Suppressor macrophage treated with lipopolysaccharide for 4 hours (primary cell): ENCODE measurements around the gene IRF3.
"Not testable (repeated sequence)": the region's sequence is repeated elsewhere in the genome, so short reads cannot be mapped to it uniquely, and the experiment has no call there.

Experiments used
- DNase-seq: peaks from one replicate; pipeline ENCODE4 v3.0.0-alpha.2; 2020

IRF3 gene

GRCh38 chr19:49645592-49645991 lies 20.1 kb downstream of the IRF3 start:
- no peak for DNase-seq

- DNase-seq: no peak
These were observed 22.2 kb downstream of the IRF3 start for GRCh38 chr19:49643466-49643865.

DNA sequence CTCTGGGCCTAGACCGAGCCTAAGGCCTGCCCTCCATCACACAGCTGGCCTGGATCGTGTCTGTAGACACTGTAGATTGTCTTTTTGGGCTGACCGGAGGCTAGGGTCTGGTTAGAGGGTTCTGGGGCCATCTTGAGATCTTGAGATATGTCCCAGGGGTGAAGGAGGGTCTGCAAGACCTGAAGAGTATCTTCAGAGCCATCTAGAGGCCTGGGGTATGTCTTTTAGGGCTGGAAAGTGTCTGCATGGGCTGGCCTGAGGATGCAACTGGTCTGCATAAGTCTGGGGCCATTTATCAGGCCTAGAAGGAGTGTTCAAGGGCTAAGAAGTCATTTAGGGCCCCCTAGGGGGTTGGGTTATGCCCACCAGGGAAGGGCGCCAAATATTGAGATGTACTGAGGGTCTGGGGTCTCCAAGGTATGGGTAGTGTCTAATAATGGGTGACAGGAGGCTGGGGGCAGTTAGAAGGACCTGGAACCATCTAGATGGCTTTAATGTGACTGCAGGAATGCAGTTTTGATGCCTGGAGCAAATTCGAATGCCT lies 23.1 kb downstream of the IRF3 start:
- DNase-seq: peak; percentile 7

DNA sequence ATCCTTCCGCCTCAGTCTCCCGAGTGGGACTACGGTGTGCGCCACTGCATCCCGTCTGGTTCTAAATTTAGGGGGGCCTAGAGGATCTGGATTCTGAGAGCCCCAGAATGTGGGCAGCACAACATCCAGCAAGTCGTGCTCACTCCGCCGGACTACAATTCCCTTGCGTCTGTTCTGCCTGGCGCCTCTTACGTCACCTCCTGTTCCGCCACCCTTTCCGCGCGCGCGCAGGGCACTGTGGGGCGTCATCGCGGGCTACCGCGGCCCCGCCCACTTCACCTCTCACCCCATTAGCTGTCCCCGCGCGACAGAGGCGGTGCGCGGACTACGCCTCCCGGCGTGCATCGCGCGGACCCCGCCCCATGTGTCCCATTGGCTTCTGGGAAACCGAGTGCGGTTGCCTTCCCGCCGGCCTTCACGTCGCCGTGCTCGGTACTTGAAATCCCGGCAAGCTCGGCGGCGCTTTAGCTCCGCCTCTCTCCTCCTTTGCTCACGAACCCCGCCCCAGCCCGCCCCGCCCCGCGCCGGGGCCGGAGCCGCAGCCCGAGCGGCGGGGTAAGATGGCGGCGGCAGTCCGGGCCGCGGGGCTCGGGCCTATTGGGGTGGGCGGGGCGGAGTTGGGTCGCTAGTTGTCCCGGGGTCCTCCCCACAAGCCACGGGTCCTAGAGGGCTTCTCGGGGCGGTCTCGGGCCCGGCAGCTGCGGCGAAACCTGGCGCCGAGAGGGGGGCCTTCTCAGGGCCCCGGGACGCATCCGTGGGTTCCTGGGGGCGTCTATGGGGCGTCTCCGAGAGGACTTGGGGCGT lies 23.8 kb downstream of the IRF3 start, which contains the start of gene SCAF1:
SCAF1 (plus strand) TSS at position 522 of the 804 bp plus-strand sequence. CDS start 2,818 bp downstream, outside the sequence.
- DNase-seq: peak; percentile 100

DNA sequence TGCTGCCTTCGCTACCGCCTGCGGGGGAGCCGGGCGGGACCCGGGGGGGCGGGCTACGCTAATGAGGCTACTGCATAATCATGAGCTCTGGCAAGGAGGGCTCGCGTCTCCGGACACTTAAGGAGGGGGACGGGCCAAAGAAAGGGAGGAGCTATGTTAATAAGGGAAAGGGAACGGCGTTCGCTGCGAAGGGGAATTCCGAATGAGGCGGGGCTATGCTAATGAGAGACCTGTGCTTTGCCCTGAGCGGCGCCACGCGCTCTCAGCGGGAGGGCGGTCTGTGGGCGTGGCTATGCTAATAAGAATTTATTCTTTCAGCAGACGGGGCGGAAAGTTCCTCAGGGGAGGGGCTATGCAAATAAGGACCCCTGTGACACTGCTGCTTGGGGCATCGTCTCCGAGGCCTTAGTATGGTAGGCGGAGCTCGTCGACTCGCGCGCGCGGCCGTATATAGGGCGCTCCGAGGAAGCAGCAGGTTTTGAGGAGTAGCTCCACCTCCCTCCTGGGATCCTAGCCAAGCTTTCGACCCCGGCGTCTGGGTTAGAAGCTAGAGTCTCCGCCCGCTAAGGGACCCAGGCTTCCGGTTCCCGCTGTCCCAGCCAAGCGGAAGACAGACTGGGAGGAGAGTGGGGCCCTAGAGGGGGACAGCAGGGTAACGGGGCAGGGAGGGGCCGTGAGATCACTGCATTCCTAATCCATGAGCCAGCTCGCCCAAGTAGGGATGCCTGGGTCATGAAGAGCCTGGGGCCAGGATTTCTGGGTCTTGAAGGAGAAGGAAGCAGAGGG lies 25.4 kb downstream of the IRF3 start, which contains the start of gene RRAS:
RRAS (minus strand) TSS at position 31 of the 786 bp plus-strand sequence. CDS start 45 bp downstream, outside the sequence.
- DNase-seq: peak; percentile 100

- DNase-seq: no peak
These were observed 26.1 kb downstream of the IRF3 start for GRCh38 chr19:49639401-49640112.

DNA sequence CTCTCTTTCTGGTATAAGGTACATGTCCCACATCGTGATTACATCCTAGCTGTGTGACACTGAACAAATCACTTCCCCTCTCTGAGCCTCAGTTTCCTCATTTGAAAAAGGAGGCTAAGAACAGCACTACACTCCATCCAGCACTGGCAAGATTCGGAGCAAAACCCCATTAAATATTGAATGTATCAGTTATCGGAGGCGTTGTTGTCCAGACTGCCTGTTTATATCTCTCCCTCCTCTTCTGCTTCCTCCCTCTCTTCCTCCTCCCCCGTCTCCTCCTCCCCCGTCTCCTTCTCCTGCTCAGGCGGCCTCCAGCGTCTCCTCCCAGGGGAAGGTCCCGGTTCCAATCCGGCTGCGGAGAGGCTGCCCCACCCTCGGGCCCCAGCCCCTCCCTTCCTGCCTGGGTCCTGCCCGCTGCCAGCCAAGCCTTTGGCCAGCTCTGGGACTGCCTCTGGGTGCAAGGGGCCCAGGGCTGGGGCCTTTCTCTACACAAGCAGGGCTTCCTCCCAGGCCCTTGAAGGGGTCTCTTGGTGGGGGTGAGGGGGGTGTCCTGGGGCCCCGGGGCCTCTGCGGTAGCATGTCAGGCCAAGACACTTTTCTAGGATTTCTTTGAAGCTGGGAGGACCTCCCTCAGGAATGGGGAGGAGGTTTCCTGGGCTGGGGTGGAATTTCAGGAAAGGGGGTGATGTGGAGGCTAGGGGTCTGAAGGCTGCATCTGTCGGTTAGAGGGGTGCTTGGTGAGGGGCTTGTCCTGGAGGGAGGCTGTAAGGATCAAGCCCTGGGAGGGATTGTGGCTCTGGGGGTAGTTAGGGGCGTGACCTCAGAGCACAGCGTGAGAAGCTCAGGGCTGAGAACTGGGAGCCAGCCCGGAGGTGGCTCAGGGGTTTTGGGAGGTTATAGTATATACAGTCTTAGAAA lies 27.6 kb downstream of the IRF3 start:
- DNase-seq: peak; percentile 77

DNA sequence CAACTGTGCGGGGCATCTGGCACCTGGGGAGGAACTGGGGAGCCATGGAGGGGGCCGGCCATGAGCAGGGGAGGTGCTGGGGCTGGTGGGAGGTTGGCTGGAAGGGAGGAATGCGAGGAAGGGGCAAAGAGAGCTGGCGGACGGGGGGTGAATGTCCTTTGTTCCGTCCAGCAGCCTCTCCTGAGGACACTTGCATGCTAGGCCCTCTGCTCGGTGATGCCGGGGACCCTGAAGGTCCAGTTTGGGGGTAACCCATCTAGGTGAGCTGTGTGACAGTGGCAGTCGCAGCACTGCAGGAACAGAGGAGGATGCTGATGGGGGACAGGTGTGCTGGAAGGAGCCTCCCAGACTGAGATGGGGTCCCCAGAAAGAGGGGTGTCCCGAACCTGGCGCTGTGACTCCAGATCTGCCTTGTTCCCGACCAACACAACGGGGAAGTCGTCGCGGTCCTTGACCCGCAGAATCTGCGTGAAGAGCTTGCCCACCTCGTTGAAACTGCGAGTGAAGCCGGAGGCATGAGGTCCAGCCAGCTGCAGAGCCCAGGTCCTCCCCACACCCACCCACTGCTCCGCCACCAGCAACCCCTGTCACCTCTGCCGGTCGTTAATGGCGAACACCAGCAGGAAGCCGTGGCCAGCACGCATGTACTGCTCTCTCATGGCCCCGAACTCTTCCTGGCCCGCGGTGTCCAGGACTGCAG lies 29.3 kb downstream of the IRF3 start:
- no peak for DNase-seq

DNA sequence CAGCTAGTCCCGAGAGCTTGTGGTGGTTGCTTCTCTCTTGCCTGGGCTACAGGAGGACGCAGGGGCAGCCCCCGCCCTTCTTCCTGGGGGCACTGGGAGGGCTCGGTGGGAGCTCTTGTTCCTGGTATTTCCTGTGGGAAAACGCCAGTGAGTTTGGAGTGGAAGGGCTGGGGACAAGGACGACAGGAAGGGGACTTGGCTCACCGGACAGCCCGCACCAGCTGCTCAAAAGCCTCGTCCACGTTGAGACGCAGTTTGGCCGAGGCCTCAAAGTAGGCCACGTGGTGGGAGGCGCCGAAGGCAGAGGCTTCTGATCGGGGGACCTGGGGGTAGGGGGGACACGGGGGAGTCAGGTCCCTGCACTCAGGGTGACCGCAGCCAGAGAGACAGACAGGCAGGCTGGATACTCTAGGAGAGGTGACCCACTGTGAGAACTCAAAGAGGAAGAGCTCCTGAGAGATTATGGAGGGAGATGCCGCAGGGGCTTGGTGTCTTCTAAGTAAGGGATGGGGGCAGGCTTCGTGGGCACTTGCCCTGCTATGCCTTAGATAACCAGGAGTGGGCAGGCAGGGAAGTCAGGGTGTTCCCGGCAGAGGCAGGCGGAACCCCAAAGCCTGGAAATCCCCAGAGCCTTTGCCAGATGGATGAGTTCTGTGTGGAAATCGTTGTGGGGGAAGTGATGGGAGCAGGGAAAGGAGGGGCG lies 30.0 kb downstream of the IRF3 start:
- peak; percentile 38 for DNase-seq

DNA sequence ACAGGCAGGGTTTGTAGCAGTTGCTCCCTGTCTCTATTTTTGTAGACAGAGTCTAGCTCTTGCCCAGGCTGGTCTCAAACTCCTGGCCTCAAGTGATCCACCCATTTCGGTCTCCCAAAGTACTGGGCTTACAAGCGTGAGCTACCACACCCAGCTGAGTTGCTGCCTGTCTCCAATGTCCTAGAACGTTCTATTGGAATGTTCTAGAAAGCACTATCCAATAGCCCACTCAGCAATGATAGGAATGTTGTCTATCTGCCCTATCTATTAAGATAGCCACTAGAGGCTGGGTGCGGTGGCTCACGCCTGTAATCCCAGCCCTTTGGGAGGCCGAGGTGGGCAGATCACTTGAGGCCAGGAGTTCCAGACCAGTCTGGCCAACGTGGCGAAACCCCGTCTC lies 32.4 kb downstream of the IRF3 start:
- not testable (repeated sequence) for DNase-seq

DNA sequence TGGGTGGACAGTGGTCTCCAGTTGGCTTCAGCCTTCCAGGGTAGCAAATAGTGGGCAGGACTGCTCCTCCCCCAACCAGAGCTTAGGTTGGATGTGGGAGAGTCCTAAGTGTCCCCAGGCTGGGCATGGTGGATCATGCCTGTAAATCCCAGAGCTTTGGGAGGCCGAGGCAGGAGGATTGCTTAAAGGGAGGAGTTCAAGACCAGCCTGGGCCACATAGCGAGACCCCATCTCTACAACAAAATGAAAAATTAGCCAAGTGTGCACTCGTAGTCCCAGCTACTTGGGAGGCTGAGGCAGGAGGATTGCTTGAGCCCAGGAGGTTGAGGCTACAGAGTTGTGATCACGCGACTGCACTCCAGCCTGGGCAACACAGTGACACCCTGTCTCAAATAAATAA lies 33.1 kb downstream of the IRF3 start:
- DNase-seq: no peak

- no peak for DNase-seq
These were observed 34.0 kb downstream of the IRF3 start for GRCh38 chr19:49631610-49632192.

DNA sequence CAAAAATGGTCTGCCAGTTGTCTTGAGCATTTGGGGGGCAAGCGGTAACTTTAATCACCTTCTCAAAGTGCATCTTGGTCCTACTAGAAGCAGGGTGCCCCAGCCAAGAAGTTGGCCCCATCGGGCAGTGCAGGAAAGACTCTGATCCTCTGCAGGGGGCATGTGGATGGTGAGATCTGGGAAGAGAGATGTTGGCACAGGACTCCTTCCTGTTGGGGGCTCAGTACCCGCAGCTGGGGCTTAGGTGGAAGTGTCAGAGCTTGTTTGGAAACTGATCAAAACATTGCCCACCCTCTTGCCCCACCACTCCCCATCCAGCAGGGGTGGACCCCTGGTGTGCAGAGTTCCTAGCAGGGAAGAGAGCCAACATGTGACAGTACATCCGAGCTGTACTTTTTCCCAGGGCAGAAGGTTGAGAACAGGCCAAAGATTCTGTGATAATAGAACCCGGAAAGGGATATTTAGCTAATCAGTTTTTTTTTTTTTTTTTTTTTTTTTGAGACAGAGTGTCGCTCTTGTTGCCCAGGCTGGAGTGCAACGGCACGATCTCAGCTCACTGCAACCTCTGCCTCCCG lies 34.6 kb downstream of the IRF3 start:
- DNase-seq: no peak

DNA sequence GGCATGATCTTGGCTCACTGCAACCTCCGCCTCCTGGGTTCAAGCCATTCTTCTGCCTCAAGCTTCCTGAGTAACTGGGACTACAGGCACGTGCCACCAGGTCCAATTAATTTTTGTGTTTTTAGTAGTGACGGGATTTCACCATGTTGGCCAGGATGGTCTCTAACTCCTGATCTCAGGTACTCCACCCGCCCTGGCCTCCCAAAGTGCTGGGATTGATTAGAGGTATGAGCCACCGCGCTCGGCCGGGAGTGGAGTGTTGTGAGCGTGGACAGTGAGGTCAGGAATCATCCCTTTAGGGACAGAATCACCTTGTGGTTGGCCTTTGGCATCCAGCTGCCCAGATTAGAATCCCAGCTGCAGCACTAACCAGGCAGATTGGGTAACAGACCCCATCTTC lies 36.0 kb downstream of the IRF3 start:
- no peak for DNase-seq

- no peak for DNase-seq
These were observed 39.4 kb downstream of the IRF3 start for GRCh38 chr19:49626226-49626625.

GRCh38 chr19:49624967-49625910 lies 40.4 kb downstream of the IRF3 start:
- DNase-seq: no peak

- not testable (repeated sequence) for DNase-seq
These were observed 47.8 kb downstream of the IRF3 start for GRCh38 chr19:49617860-49618259.

DNA sequence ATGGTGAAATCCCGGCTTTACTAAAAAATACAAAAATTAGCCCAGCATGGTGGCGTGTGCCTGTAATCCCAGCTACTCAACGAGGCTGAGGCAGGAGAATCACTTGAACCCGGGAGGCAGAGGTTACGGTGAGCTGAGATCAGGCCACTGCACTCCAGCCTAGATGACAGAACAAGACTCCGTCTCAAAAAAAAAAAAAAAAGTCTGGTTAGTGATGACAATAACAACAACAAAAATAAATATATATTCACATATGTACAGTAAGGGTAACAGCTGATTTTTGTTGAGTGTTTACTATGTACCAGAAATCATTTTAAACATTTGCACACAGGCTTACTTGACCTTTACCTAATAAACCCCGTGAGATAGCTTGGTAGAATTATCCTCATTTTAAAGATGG lies 48.7 kb downstream of the IRF3 start:
- no peak for DNase-seq

DNA sequence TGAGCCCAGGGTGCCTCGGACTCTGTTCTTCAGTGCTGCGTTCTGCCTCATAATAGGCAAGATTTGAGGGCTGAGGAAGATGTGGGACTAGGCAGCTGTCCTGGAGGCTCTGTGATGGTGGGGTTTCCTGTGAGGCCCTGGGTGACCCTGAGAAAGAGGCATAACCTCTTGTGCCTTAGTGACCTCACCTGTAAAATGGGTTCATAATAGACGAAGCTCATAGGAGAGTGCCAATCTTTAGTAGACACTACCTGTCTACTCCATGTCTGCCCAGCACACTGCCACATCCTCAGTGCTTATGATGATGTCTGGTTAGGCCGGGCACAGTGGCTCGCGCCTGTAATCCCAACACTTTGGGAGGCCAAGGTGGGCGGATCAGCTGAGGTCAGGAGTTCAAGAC lies 49.1 kb downstream of the IRF3 start:
- DNase-seq: no peak
